GM18499 (cell line): Measurements from ENCODE around the gene BCAR3.
"Not testable (repeated sequence)": the region's sequence is repeated elsewhere in the genome, so short reads cannot be mapped to it uniquely, and the experiment has no call there.

Source experiments
- ATAC-seq: cut with Tn5 transposase; IDR thresholded peaks from one replicate; pipeline ENCODE4 v1.9.1; 2021; ENCODE audit warnings: moderate number of reproducible peaks; ENCODE audit not compliant: insufficient read depth, unreplicated experiment

The BCAR3 gene

GRCh38 chr1:93565496-93566206 is 116.0 kb downstream of the BCAR3 start:
- no peak for ATAC-seq

- no peak for ATAC-seq
Observed at GRCh38 chr1:93559695-93560094, 121.9 kb downstream of the BCAR3 start.

GRCh38 chr1:93559045-93559444 is 122.6 kb downstream of the BCAR3 start:
- no peak for ATAC-seq

- ATAC-seq = no peak
Observed at GRCh38 chr1:93556291-93556690, 125.3 kb downstream of the BCAR3 start.

GRCh38 chr1:93554883-93555872 is 126.5 kb downstream of the BCAR3 start:
- no peak for ATAC-seq

- ATAC-seq = not testable (repeated sequence)
Observed at GRCh38 chr1:93553886-93554490, 127.6 kb downstream of the BCAR3 start.

- no peak for ATAC-seq
Observed at GRCh38 chr1:93552741-93553455, 128.7 kb downstream of the BCAR3 start.

GRCh38 chr1:93549811-93550210 is 131.8 kb downstream of the BCAR3 start:
- no peak for ATAC-seq

GRCh38 chr1:93549131-93549530 is 132.5 kb downstream of the BCAR3 start:
- ATAC-seq = no peak

- ATAC-seq = no peak
Observed at GRCh38 chr1:93546162-93546863, 135.3 kb downstream of the BCAR3 start.

- ATAC-seq = no peak
Observed at GRCh38 chr1:93542398-93542797, 139.2 kb downstream of the BCAR3 start.

- no peak for ATAC-seq
Observed at GRCh38 chr1:93541045-93541444, 140.6 kb downstream of the BCAR3 start.

- no peak for ATAC-seq
Observed at GRCh38 chr1:93537924-93538323, 143.7 kb downstream of the BCAR3 start.

- ATAC-seq = no peak
Observed at GRCh38 chr1:93537396-93537795, 144.2 kb downstream of the BCAR3 start.

- ATAC-seq = no peak
Observed at GRCh38 chr1:93533677-93534076, 148.0 kb downstream of the BCAR3 start.

- no peak for ATAC-seq
Observed at GRCh38 chr1:93532780-93533378, 148.8 kb downstream of the BCAR3 start.

- no peak for ATAC-seq
Observed at GRCh38 chr1:93531193-93531592, 150.4 kb downstream of the BCAR3 start.

- no peak for ATAC-seq
Observed at GRCh38 chr1:93528412-93528811, 153.2 kb downstream of the BCAR3 start.

- no peak for ATAC-seq
Observed at GRCh38 chr1:93526431-93526830, 155.2 kb downstream of the BCAR3 start.
